Measurements from ENCODE around the gene CABLES1.
"Not testable (repeated sequence)": the region's sequence is repeated elsewhere in the genome, so short reads cannot be mapped to it uniquely, and the experiment has no call there.

Gene CABLES1

GRCh38 chr18:23247896-23248295 is 112.6 kb downstream of the CABLES1 start:
- DNase-seq = no peak

GRCh38 chr18:23248826-23249225 is 113.5 kb downstream of the CABLES1 start:
- no peak for DNase-seq

- DNase-seq = no peak
Observed at GRCh38 chr18:23249348-23249747, 114.1 kb downstream of the CABLES1 start.

- no peak for DNase-seq
Observed at GRCh38 chr18:23250893-23251656, 115.8 kb downstream of the CABLES1 start.

- DNase-seq = no peak
Observed at GRCh38 chr18:23253630-23254029, 118.3 kb downstream of the CABLES1 start.

GRCh38 chr18:23257137-23257536 is 121.9 kb downstream of the CABLES1 start:
- DNase-seq = no peak

- DNase-seq = no peak
Observed at GRCh38 chr18:23257686-23258565, 122.6 kb downstream of the CABLES1 start.

GRCh38 chr18:23258566-23259469 is 123.5 kb downstream of the CABLES1 start:
- DNase-seq = no peak

- DNase-seq = peak; percentile 6
Observed at GRCh38 chr18:23259701-23260681, 124.7 kb downstream of the CABLES1 start.

- no peak for DNase-seq
Observed at GRCh38 chr18:23260926-23261590, 125.8 kb downstream of the CABLES1 start.

GRCh38 chr18:23263551-23264235 is 128.4 kb downstream of the CABLES1 start:
- no peak for DNase-seq

GRCh38 chr18:23265682-23266399 is 130.6 kb downstream of the CABLES1 start:
- no peak for DNase-seq

- DNase-seq = no peak
Observed at GRCh38 chr18:23266717-23267446, 131.6 kb downstream of the CABLES1 start.

GRCh38 chr18:23267447-23267776 is 132.1 kb downstream of the CABLES1 start:
- no peak for DNase-seq

- DNase-seq = no peak
Observed at GRCh38 chr18:23268641-23269040, 133.4 kb downstream of the CABLES1 start.

GRCh38 chr18:23269068-23269467 is 133.8 kb downstream of the CABLES1 start:
- not testable (repeated sequence) for DNase-seq

- DNase-seq = no peak
Observed at GRCh38 chr18:23269928-23270327, 134.6 kb downstream of the CABLES1 start.

- DNase-seq = no peak
Observed at GRCh38 chr18:23270986-23271680, 135.8 kb downstream of the CABLES1 start.
